Muscle of leg (tissue), 11 donors: ENCODE data around the gene HOXA13. TPM values are rescaled to one million over a fixed set of nuclear protein-coding genes. Genes with fewer than 3 reads are reported as not detected.
A peak's percentile ranks its signal among the peaks of the same experiment; 100 is the strongest.

Experiments
- DNase-seq: peaks from one replicate; pipeline ENCODE4 v3.0.0; 2013
- H3K27ac ChIP-seq: one replicate; pipeline ENCODE4 v1.5.1; 2013; ENCODE audit warnings: mild to moderate bottlenecking, low read length, control low read depth
- H3K27me3 ChIP-seq: one replicate; pipeline ENCODE4 v1.6.1; 2013; ENCODE audit warnings: low read length; ENCODE audit not compliant: control insufficient read depth, insufficient read depth
- H3K36me3 ChIP-seq: one replicate; pipeline ENCODE4 v1.6.1; 2013; ENCODE audit warnings: low read length; ENCODE audit not compliant: control insufficient read depth, insufficient read depth
- H3K4me1 ChIP-seq: one replicate; pipeline ENCODE4 v1.6.1; 2013; ENCODE audit warnings: low read length; ENCODE audit not compliant: control insufficient read depth, insufficient read depth
- H3K4me3 ChIP-seq: one replicate; pipeline ENCODE4 v1.5.1; 2013; ENCODE audit warnings: low read length, control low read depth
- H3K9me3 ChIP-seq: replicated peaks from 2 replicates; pipeline ENCODE4 v1.6.1; 2013; ENCODE audit warnings: low read depth, low read length; ENCODE audit not compliant: control insufficient read depth
- WGBS: methylation state at CpG from one replicate; pipeline ENCODE4 v1.1.5; 2013; ENCODE audit warnings: missing lambda C conversion rate; ENCODE audit not compliant: insufficient coverage; 5-methylcytosine and 5-hydroxymethylcytosine counted together
- polyA plus RNA-seq, 8 donors: library from polyadenylated mRNA; unstranded; fragments of 120-200 nt; gene quantifications; one replicate each; pipeline versions ENCODE4 v1.2.1 to v1.2.3, GENCODE V29; 2013; ENCODE audit warnings: inconsistent platforms in 1 of 8, low replicate concordance in 1 of 8; ENCODE audit not compliant: insufficient read length in 8 of 8, insufficient read depth in 1 of 8
- total RNA-seq: library from RNA; stranded (reverse); fragments of 120-200 nt; gene quantifications from one replicate; pipeline ENCODE4 v1.2.4, GENCODE V29; 2013

HOXA13 gene
- total and polyA plus RNA-seq, 9 donors, result 0.27 to 1.6 (median 0.48) TPM; not detected in 2

DNA sequence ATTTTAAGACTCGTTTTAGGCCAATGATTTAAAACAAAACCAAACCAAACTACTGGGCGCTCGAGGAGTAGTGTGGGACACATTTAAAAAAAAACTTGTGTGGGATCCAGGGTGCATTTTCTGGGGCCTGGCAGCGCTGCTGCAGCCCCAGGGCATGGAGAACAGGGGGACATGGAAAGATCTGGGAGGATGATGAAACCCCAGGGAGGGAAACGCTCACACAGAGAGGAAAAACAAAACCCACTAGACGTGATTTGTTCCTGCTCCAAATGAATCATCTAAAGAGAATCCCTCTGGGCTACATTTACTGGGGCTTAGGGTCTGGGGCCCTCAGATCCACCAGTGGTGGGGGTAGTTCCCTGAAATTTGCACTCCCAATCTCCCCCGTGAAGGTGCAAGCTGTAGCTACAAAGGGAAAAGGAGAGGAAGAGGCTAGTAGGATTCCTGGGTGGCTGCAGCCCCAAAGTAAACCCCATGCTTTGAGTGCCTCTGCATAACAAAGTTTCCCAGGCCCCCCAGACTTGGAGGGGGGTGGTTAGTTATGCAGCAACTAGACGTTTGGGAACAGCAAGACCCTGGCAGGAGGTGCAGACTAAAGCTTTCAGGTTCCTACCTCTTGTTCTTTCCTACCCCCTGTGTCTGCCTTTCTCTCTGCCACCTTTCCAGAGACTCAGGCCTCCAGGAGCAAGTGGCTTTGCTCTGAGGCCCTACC lies 14.5 kb upstream of the HOXA13 start:
- no peak overlapping the region for H3K27ac ChIP-seq
- peaks cover 83% of the 10 kb centered on the region for H3K27me3 ChIP-seq
- H3K36me3 ChIP-seq, result no peaks in the 10 kb centered on the region
- peaks cover 2% of the 10 kb centered on the region for H3K9me3 ChIP-seq
- DNase-seq, result no peak
- WGBS, result 50% methylated on average over 1 of the region's 8 CpGs
- H3K4me1 ChIP-seq, result peaks cover 12% of the 10 kb centered on the region
- no peak overlapping the region for H3K4me3 ChIP-seq

DNA sequence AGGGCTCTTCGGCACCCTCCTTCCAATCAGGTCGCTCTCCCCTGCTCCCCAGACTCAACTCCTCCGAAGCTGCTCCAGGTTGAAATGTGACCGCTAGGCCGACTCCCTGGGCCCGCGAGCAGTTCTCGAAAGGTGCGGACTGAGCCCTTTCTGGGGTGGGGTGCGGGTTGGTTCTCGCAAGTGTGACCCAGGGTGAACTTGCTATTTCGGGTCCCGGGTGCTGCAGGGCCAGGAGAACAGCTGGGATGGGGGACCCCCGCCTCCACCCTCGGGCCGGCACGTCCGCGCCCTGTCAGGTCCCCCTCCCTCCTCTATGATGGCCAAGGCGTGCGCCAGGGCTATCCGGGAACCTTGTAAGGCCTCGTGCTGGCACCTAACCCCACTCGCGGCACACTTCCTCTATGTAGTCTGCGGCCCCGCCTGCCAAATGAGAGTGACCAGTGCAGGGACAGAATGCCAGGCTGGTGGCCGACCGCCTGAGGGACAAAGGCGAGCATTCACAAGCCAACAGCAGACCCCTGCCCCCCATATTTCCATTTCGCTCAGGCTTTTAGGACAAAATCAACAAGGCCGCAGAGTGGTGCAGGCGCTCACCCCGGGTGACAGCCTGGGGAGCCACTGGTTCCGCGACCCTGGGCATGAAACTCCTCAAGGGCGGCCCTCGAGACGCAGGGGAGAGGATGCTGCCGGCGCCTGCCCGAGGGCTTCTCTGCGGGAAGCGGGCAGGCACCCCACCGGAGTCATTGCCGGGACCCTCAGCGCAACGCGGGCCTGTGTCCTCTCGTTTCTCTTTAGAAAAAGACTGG lies 13.7 kb upstream of the HOXA13 start:
- Histone ChIP-seq H3K27me3 (peaks cover 84% of the 10 kb centered on the region), H3K27ac (no peak overlapping the region), H3K9me3 (peaks cover 2% of the 10 kb centered on the region), H3K4me1 (peaks cover 12% of the 10 kb centered on the region), H3K4me3 (no peak overlapping the region), H3K36me3 (no peaks in the 10 kb centered on the region)
- WGBS, result 56% methylated on average over 36 of the region's 50 CpGs
- DNase-seq, result no peak

DNA sequence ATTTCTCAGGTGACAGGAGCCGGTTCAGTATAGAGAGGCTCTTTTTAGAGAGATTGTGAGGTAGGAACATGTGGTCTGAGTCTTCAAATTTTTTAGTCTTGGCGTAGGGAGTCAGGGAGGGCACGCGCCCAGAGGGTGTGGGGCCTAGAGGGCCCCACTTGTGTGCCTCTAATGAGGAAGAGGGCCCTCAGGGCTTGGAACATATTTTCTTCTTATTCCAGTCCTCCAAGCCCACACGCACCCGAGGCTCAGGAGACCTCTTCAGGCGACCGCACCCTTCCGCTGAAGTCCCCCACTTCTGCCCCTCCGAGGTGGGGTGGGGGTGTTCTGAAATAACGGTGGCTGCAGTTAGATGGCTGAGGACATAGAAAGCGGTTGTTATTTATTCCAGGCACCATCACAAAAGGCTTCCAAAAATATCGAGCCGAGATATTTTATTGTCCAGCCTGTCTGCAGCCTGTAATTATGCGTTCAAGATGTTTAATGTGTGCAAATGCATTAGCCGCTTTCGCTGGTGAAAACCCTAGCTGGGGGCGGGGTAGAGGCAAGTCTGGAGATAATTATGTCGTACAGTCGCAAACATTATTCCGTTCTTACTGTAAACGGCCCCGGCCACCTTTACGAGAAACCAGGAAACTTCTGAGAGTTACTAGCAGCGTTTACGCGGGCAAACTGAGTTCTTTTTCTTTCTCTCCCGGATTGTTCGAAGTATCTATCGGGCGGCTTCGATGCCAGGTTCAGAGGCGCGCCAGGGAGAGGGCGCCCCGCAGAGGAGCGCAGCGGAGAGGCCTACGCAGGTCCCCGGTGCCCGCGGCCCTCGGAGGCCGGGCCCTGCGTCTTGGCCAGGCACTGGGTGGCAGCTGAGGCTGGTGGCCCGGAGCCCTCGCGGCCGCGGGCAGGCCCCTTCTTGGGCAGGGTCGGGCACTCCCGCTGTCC lies 12.9 kb upstream of the HOXA13 start:
- WGBS, result 14% methylated on average over 37 of the region's 52 CpGs
- no peak overlapping the region for H3K4me3 ChIP-seq
- H3K4me1 ChIP-seq, result peaks cover 12% of the 10 kb centered on the region
- H3K27ac ChIP-seq, result no peak overlapping the region
- H3K27me3 ChIP-seq, result peaks cover 93% of the 10 kb centered on the region
- H3K9me3 ChIP-seq, result peaks cover 2% of the 10 kb centered on the region
- H3K36me3 ChIP-seq, result no peaks in the 10 kb centered on the region
- DNase-seq, result peak; percentile 32

DNA sequence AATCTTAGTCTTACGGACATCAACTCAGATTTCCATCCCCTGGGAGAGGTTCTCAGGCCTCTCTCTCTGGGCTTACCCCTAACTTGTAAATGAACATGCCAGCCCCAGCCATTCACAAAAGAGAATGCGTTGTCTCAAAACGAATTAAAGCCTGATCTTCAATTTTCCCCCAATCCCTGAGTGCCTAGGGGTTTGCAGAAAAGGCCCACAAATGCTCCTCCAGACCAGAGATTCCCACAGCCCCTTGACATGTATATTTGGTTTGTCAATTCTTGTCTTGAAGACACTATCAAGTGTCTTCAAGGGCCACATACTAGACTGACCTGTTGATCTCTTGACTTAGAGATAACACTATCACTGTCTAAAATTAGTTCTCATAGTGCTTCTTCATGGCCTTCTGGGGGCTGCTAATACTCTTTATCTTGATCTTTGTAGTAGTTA lies 11.9 kb upstream of the HOXA13 start:
- WGBS, result 33% methylated on average over 1 of the region's 3 CpGs
- Histone ChIP-seq H3K27me3 (peaks cover 88% of the 10 kb centered on the region), H3K27ac (no peak overlapping the region), H3K9me3 (peaks cover 2% of the 10 kb centered on the region), H3K36me3 (no peaks in the 10 kb centered on the region), H3K4me1 (peaks cover 12% of the 10 kb centered on the region), H3K4me3 (no peak overlapping the region)
- DNase-seq, result no peak

DNA sequence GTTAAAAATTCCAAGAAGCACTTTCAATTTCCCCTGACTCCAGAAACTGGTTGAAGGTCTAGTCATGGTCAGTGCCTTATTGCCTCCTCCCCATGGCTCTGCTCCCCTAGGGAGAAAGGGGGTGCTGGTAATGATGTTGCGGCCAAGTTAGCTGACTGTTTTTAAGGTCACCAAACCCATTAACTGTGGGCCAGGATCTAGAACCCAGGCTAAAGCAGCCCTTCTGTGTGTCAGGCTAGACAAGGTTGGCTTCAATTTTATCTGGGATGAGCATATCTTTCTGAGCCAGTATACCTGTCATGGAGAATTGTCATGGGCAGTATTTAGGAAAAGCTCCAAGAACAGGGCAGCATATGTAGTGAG lies 11.2 kb upstream of the HOXA13 start:
- no peak for DNase-seq
- H3K27me3 ChIP-seq, result peaks cover 86% of the 10 kb centered on the region
- WGBS, result no CpG with 5 or more reads among the region's 1 CpG

DNA sequence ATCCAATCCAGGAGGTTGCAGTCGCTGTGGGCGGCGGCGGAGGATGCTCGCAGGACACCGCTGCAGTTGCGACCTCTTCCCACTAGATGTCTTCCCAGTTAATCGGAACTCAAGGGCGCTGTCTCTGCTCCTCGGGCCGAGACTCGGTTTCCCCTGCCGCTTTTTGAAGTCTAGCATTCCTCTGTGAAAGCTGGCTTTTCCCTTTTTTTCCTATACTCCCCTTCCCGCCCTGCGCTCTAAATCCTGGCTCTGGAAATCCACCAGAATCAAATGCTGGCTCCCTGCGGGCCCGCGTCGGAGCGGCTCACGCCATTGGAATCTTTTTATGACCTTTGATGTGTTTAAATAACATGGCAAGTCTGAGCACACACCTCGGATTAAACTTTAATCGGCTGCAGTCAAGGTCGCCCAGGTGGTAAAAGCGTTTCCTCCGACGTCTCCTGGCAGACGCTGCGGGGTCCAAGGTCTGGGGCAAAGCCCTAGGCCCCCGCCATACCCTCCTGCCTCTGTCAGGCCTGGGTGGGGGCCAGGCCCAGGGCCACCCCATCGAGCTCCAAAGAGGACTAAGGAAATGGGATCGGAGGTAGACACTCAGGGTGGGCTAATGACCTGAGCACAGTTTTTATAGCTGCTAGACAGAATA lies 10.7 kb upstream of the HOXA13 start:
- peaks cover 88% of the 10 kb centered on the region for H3K27me3 ChIP-seq
- peak; percentile 61 for DNase-seq
- no peak overlapping the region for H3K27ac ChIP-seq
- WGBS, result 12% methylated on average over 25 of the region's 32 CpGs
- no peak overlapping the region for H3K4me3 ChIP-seq
- peaks cover 2% of the 10 kb centered on the region for H3K9me3 ChIP-seq
- H3K4me1 ChIP-seq, result peaks cover 12% of the 10 kb centered on the region
- no peaks in the 10 kb centered on the region for H3K36me3 ChIP-seq

More for the DNA sequence above, 11.2 kb upstream of the HOXA13 start:
- Histone ChIP-seq H3K36me3 (no peaks in the 10 kb centered on the region), H3K27ac (no peak overlapping the region), H3K4me3 (no peak overlapping the region), H3K4me1 (peaks cover 12% of the 10 kb centered on the region), H3K9me3 (peaks cover 2% of the 10 kb centered on the region)

DNA sequence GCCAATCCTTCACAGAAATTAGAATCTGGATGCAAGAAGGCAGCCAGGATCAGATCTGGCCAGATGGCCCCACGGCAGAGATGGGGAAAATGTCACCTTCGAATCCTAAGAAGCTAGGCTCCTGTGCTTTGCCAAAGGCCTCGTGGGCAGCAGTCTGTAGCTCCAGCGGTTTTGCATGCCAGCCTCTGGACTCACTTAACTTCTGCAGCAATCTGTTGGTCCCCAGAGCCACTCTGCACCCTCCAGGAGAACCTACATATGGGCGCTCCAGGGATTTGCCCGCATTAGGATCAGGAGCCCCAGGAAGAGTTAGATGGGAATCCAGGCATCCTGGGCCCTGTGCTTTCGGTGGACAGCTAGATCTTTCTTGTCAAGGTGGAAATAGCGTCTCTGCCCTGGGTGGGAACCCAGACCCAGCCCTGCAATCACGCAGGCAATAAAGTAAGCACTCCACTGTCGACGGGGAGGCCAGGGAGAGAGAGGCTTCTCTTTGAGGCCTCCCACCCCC lies 10.1 kb upstream of the HOXA13 start:
- WGBS, result 52% methylated on average over 9 of the region's 11 CpGs
- H3K4me1 ChIP-seq, result peaks cover 18% of the 10 kb centered on the region
- no peak overlapping the region for H3K4me3 ChIP-seq

DNA sequence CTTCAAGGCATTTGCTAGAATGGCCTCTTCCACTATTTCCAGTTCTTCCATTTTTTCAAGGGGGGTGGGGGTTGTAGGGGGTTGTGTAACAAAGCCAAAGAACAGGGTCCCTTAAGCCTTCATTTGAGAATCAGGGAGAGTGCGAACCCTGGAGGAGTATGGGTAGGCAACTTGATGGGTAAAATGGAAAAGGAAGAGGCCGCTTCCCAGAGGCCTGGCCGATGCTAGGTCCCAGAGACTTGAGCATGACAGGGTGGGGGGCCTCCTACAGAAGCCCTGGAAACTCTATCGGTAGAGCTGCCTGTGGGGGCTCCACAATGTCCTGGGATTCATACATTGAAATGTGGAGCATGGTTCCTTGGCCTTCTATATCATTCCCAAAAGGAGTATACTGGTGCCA lies 9.1 kb upstream of the HOXA13 start:
- H3K27me3 ChIP-seq, result peaks cover 89% of the 10 kb centered on the region
- H3K4me1 ChIP-seq, result peaks cover 22% of the 10 kb centered on the region
- no peaks in the 10 kb centered on the region for H3K36me3 ChIP-seq
- peaks cover 2% of the 10 kb centered on the region for H3K9me3 ChIP-seq
- H3K4me3 ChIP-seq, result no peak overlapping the region
- DNase-seq, result no peak
- WGBS, result 93% methylated on average over 3 of the region's 4 CpGs
- no peak overlapping the region for H3K27ac ChIP-seq

More for the DNA sequence above, 10.1 kb upstream of the HOXA13 start:
- Histone ChIP-seq H3K27me3 (peaks cover 88% of the 10 kb centered on the region), H3K36me3 (no peaks in the 10 kb centered on the region), H3K9me3 (peaks cover 2% of the 10 kb centered on the region), H3K27ac (no peak overlapping the region)
- no peak for DNase-seq

DNA sequence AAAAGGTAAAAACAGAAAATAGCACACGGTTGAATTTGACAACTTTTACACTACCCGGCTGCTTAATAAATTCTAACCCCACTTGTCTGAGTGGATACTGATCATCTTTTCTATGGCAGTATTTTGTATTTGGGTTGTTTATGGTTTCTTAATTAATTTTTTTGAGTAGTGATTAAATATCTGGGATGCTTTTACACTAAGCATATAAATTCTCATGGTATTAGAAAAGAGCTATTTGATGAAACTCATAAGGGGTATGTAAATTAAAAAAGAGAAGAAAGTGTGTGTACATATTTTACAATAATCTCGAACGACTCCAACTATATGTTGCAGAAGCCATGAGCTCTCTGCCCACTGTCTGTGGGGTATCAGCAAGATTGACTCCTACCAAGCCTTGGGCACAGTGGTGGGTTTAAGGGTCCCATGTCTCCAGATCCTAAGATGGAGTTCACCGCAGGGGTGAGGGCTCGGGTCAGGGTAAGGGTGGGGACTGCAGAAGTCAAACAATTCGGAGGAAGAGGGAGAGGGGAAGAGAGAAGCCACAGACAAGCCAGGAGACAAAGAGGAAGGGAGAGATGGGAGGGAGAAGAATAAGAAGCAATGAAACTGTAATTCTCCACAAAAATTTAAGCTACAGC lies 7.6 kb upstream of the HOXA13 start:
- Histone ChIP-seq H3K4me1 (peaks cover 17% of the 10 kb centered on the region), H3K9me3 (peaks cover 1% of the 10 kb centered on the region), H3K4me3 (no peak overlapping the region), H3K27ac (no peak overlapping the region), H3K27me3 (peaks cover 89% of the 10 kb centered on the region), H3K36me3 (no peaks in the 10 kb centered on the region)
- WGBS, result 50% methylated on average over 2 of the region's 7 CpGs
- DNase-seq, result no peak
